ENCODE measurements around the gene ZNF213. TPM values are rescaled to one million over a fixed set of nuclear protein-coding genes. Genes with fewer than 3 reads are reported as not detected.

ZNF213 gene
- polyA plus RNA-seq, 3 donors: 1.5 to 2.6 (median 1.8) TPM

GRCh38 chr16:3119701-3120408, 15.0 kb upstream of the ZNF213 start:
- Histone ChIP-seq H4K20me1 (ENCODE audit: insufficient read depth, low read length) (no peaks in the 10 kb centered on the region), H3K4me3 (replicated peaks in 1 of 3; ENCODE audit: low read depth in 2 of 3, low read length in 3 of 3) (no peak overlapping the region), H3K9ac (ENCODE audit: insufficient read depth, low read length, poor library complexity, severe bottlenecking) (no peak overlapping the region), H3K27me3 (ENCODE audit: control insufficient read depth in 2 of 2, insufficient read depth in 2 of 2, low read length in 2 of 2) (no peaks in the 10 kb centered on the region), H2AFZ (ENCODE audit: insufficient read depth, low read depth, low read length, poor library complexity, severe bottlenecking) (no peak overlapping the region), H3K4me1 (ENCODE audit: control insufficient read depth in 1 of 2, insufficient read depth in 2 of 2, low read length in 2 of 2) (peaks cover 7 to 14% of the 10 kb centered on the region in 2 donors), H3K36me3 (replicated peaks in 1 of 2; ENCODE audit: control insufficient read depth in 1 of 2, insufficient read depth in 2 of 2, low read length in 2 of 2) (peaks cover 0 to 14% of the 10 kb centered on the region in 2 donors), H3K9me3 (replicated peaks in 1 of 2; ENCODE audit: control insufficient read depth in 1 of 2, insufficient read depth in 1 of 2, low read length in 2 of 2) (no peaks in the 10 kb centered on the region), H3K4me2 (replicated peaks; ENCODE audit: extremely low read depth, low read length, poor library complexity, severe bottlenecking) (no peak overlapping the region), H3K79me2 (ENCODE audit: insufficient read depth, low read length) (no peaks in the 10 kb centered on the region), H3K27ac (ENCODE audit: low read depth in 1 of 2, low read length in 2 of 2) (no peak overlapping the region)
- Mint-ChIP-seq H3K4me1 (peaks cover 9% of the 10 kb centered on the region), H3K27ac (no peak overlapping the region), H3K4me3 (no peak overlapping the region), H3K27me3 (ENCODE audit: low read depth in 3 of 3) (peaks cover 4 to 6% (median 6%) of the 10 kb centered on the region in 3 donors), H3K9me3 (no peaks in the 10 kb centered on the region), H3K36me3 (peaks cover 2 to 9% of the 10 kb centered on the region in 2 donors)
- no peak for DNase-seq
- intact Hi-C loops (cut with micrococcal nuclease): loop anchor here in 1 of 2 donors (10.0 kb wide), 2 partner anchors 95 to 205 kb away; partner anchors contain the start of genes FLYWCH1, HCFC1R1, THOC6 and TNFRSF12A
- 95% methylated on average over 41 of the region's 57 CpGs for WGBS (ENCODE audit: insufficient coverage)
- TF ChIP-seq CTCF (IDR thresholded peaks at IDR 0.05): no peak

GRCh38 chr16:3120435-3120834, 14.4 kb upstream of the ZNF213 start:
- 98% methylated on average over 16 of the region's 16 CpGs for WGBS (ENCODE audit: insufficient coverage)
- no peak overlapping the region for H3K4me2 ChIP-seq (replicated peaks; ENCODE audit: extremely low read depth, low read length, poor library complexity, severe bottlenecking)
- Mint-ChIP-seq H3K27me3 (ENCODE audit: low read depth in 3 of 3) (peaks cover 4 to 6% (median 6%) of the 10 kb centered on the region in 3 donors), H3K9me3 (no peaks in the 10 kb centered on the region), H3K27ac (no peak overlapping the region), H3K4me3 (no peak overlapping the region), H3K4me1 (peaks cover 14% of the 10 kb centered on the region), H3K36me3 (peaks cover 4 to 9% of the 10 kb centered on the region in 2 donors)
- intact Hi-C loops (cut with micrococcal nuclease): loop anchor here in 1 of 2 donors (10.0 kb wide), 2 partner anchors 96 to 206 kb away; partner anchors contain the start of genes FLYWCH1, HCFC1R1, THOC6 and TNFRSF12A
- no peak overlapping the region for H3K9ac ChIP-seq (ENCODE audit: insufficient read depth, low read length, poor library complexity, severe bottlenecking)
- H3K4me3 ChIP-seq (replicated peaks in 1 of 3; ENCODE audit: low read depth in 2 of 3, low read length in 3 of 3): no peak overlapping the region
- H3K27ac ChIP-seq (ENCODE audit: low read depth in 1 of 2, low read length in 2 of 2): no peak overlapping the region
- H3K79me2 ChIP-seq (ENCODE audit: insufficient read depth, low read length): no peaks in the 10 kb centered on the region
- TF ChIP-seq CTCF (IDR thresholded peaks at IDR 0.05): no peak
- no peaks in the 10 kb centered on the region for H3K27me3 ChIP-seq (ENCODE audit: control insufficient read depth in 2 of 2, insufficient read depth in 2 of 2, low read length in 2 of 2)
- H3K36me3 ChIP-seq (replicated peaks in 1 of 2; ENCODE audit: control insufficient read depth in 1 of 2, insufficient read depth in 2 of 2, low read length in 2 of 2): peaks cover 0 to 14% of the 10 kb centered on the region in 2 donors
- H2AFZ ChIP-seq (ENCODE audit: insufficient read depth, low read depth, low read length, poor library complexity, severe bottlenecking): no peak overlapping the region
- no peaks in the 10 kb centered on the region for H3K9me3 ChIP-seq (replicated peaks in 1 of 2; ENCODE audit: control insufficient read depth in 1 of 2, insufficient read depth in 1 of 2, low read length in 2 of 2)
- no peak for DNase-seq
- H3K4me1 ChIP-seq (ENCODE audit: control insufficient read depth in 1 of 2, insufficient read depth in 2 of 2, low read length in 2 of 2): peaks cover 12 to 20% of the 10 kb centered on the region in 2 donors
- no peaks in the 10 kb centered on the region for H4K20me1 ChIP-seq (ENCODE audit: insufficient read depth, low read length)

Measured in CD14-positive monocyte (primary cell).